ENCODE data around the gene ASAP2. TPM values are rescaled to one million over a fixed set of nuclear protein-coding genes. Genes with fewer than 3 reads are reported as not detected.

ASAP2 gene
- total RNA-seq, 1 experiment from 2014 or later: 12.6 TPM

GRCh38 chr2:9213477-9214051 lies 7.0 kb downstream of the ASAP2 start:
- H3K23me2 ChIP-seq (ENCODE audit: insufficient read length, low read depth, low read length, poor library complexity, severe bottlenecking): no peaks in the 10 kb centered on the region
- H2BK120ac ChIP-seq (ENCODE audit: low read depth, low read length, poor library complexity, severe bottlenecking): no peak overlapping the region
- Mint-ChIP-seq H3K27me3 (ENCODE audit: low read depth) (peaks cover 53% of the 10 kb centered on the region), H3K9me3 (no peaks in the 10 kb centered on the region), H3K4me1 (peaks cover 27 to 36% of the 10 kb centered on the region in 2 experiments), H3K4me3 (no peak overlapping the region), H3K36me3 (ENCODE audit: insufficient read depth in 1 of 3, low read depth in 3 of 3) (peaks cover 0 to 10% (median 2%) of the 10 kb centered on the region in 3 experiments; a peak in 4 of 7 replicates), H3K27ac (no peak overlapping the region)
- no peak for DNase-seq
- H4K8ac ChIP-seq (replicated peaks; ENCODE audit: insufficient read length, low read depth, low read length): no peak overlapping the region
- H2BK5ac ChIP-seq (ENCODE audit: insufficient read length, low read length): no peak overlapping the region
- no peak overlapping the region for H3K18ac ChIP-seq (ENCODE audit: insufficient read length, low read depth, low read length)
- H4K91ac ChIP-seq (ENCODE audit: insufficient read length, low read depth, low read length): no peak overlapping the region
- H3K4me1 ChIP-seq (ENCODE audit: insufficient read depth, low read length): peaks cover 4% of the 10 kb centered on the region; the same call in 1 of the 2 replicates
- H2BK20ac ChIP-seq (ENCODE audit: low read depth, low read length, poor library complexity, severe bottlenecking): no peak overlapping the region
- no CpG with 5 or more reads among the region's 2 CpGs for whole genome bisulfite sequencing (ENCODE audit: extremely low coverage, insufficient read length, low lambda C conversion rate)
- H3K4me2 ChIP-seq (ENCODE audit: insufficient read depth, insufficient read length, low read length): no peak overlapping the region
- no peak for TF ChIP-seq CTCF (conservative IDR thresholded peaks at IDR 0.05)
- H3K27me3 ChIP-seq (ENCODE audit: insufficient read depth, low read length): no peaks in the 10 kb centered on the region; the same call in 1 of the 2 replicates
- H3K9me3 ChIP-seq (ENCODE audit: control insufficient read depth, low read depth, low read length): no peaks in the 10 kb centered on the region
- H2AFZ ChIP-seq (ENCODE audit: low read length): no peak overlapping the region
- no peak overlapping the region for H3K23ac ChIP-seq (ENCODE audit: insufficient read length, low read depth, low read length)
- no peak overlapping the region for H2BK12ac ChIP-seq (ENCODE audit: insufficient read length, low read depth, low read length)
- no peaks in the 10 kb centered on the region for H3K79me1 ChIP-seq (ENCODE audit: insufficient read depth, low read depth, low read length, poor library complexity, severe bottlenecking)
- H3K79me2 ChIP-seq (ENCODE audit: insufficient read depth, low read length): no peaks in the 10 kb centered on the region; the same call in 1 of the 2 replicates
- H3T11ph ChIP-seq (ENCODE audit: low read length): no peak overlapping the region
- H3K56ac ChIP-seq (ENCODE audit: insufficient read length, low read depth, low read length): no peak overlapping the region
- no peak overlapping the region for H3K27ac ChIP-seq (ENCODE audit: insufficient read length, low read depth, low read length)
- no peak overlapping the region for H2AK5ac ChIP-seq (ENCODE audit: insufficient read length, low read length)
- no peak overlapping the region for H3K14ac ChIP-seq (ENCODE audit: insufficient read depth, low read length)
- H4K5ac ChIP-seq (ENCODE audit: insufficient read length, low read depth, low read length): no peak overlapping the region
- no peaks in the 10 kb centered on the region for H4K20me1 ChIP-seq (ENCODE audit: control insufficient read depth, insufficient read depth, insufficient read length)
- no peak overlapping the region for H3K9ac ChIP-seq (ENCODE audit: extremely low read depth, insufficient read length, low read length)
- no peak overlapping the region for H3K4ac ChIP-seq (ENCODE audit: low read depth, low read length)
- no peak overlapping the region for H2BK15ac ChIP-seq (ENCODE audit: low read depth, low read length)

Data from H9 (cell line).